ENCODE data around the gene NDUFC2.
A peak's percentile ranks its signal among the peaks of the same experiment; 100 is the strongest.
"Not testable (repeated sequence)": the region's sequence is repeated elsewhere in the genome, so short reads cannot be mapped to it uniquely, and the experiment has no call there.

Gene NDUFC2

GRCh38 chr11:78028423-78028822 is 51.2 kb downstream of the NDUFC2 start:
- DNase-seq, result not testable (repeated sequence)

DNA sequence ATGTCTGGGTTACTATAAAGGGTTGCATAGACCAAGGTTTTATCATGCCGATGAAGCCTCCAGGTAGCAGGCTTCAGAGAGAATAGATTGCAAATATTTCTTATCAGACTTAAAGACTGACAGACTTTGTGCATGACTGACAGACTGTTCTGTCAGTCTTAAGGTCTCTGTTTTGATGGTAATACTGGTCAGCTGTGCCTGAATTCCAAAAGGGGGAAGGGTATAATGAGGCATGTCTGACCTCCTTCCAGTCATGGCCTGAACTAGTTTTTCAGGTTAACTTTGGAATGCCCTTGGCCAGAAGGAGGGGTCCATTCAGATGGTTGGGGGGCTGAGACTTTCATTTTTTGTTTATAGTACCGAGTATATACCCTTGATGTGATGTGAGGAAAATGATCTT is 51.9 kb downstream of the NDUFC2 start:
- DNase-seq, result no peak

- no peak for DNase-seq
These were observed 54.3 kb downstream of the NDUFC2 start for GRCh38 chr11:78025378-78025777.

DNA sequence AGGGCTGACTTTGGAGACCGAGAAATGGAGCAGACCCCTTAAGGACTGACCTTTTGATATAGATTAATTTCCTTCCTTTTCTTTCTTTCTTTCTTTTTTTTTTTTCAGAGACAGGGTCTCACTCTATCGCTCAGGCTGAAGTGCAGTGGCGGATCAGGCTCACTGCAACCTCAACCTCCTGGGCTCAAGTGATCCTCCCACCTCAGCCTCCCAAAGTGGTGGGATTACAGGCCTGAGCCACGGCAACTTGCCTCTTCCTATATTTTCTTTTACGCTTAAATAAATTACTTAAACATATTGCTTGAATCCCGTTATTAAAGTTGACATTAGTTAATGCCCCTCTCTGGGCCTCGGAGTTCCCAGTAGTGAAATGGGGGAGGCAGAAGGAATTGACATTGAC is 56.2 kb downstream of the NDUFC2 start:
- no peak for DNase-seq

DNA sequence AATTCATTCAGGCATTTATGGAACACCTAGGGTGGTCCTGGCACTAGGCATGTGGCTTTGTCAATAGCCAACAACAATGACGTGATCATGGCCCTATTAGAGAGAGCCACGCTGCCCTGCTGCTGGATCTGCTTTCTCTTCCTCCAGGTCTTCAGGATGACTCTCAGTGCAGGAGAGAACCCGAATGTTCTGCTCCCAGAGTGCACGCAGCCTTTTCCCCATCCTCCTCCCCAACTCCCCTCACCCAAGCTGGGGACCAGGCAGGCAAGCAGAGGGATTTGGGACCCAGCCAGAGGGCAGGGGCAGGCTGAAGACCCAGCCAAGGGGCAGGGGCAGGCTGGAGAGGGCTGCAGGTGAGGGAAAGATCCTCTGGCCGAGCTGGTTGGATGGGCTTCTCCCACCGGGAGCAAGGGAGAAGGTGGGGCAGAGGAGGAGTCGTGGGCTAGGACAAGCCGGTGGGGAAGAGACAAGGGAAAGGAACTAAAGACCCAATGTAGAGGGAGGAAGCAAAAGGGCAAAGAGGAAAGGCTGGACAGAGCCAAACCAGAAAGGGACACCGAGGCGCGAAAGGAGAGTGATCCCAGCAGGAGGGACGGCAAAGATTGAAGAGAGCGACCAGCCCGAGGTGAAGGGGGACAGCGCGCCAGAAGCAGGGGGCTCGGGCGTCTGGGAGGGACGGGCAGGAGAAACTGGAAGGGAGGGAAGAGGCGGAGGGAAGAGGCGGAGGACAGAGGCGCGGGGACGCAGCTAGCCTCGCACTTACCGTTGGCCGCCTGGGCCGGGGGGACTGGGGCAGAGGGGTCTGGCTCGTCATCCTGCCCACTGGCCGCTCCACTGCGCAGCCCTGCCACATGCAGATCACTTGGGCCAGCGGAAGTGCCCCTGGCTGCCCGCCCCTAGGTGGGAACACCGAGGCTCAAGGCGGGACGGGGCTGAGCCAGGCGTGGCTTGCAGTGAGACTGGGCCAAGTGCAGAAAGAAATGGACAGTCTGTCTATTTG is 57.0 kb downstream of the NDUFC2 start, which contains the start of gene KCTD14:
Gene KCTD14, minus strand, starts transcription at position 880 of the 1,000 bp plus-strand sequence. Its CDS starts 27 bp downstream, at position 853.
- DNase-seq, result peak; percentile 62

- DNase-seq, result no peak
These were observed 58.1 kb downstream of the NDUFC2 start for GRCh38 chr11:78021611-78022010.

GRCh38 chr11:78020246-78020645 is 59.4 kb downstream of the NDUFC2 start:
- DNase-seq, result peak; percentile 56

DNA sequence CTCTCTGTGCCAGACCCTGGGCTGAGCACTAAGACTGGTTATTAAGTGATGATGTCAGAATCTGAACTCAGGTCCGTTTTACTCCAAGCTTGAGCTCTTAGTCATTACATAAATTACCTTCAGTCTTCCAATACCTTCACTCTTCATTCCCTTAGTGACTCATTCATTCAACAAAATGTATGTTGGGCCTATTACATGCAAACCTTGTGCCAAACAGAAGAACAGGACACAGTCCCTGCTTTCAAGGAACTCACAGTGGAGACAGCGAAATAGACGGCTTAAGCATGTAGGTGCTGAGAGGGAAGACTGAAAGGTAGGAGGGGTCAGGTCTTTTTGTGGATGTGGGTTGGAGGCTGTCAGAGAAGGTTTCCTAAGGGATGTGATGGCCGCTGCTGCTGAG is 59.9 kb downstream of the NDUFC2 start:
- DNase-seq, result no peak

Measured in eye (tissue), 1 donor.